Measurements from ENCODE around the gene CLK4. TPM values are rescaled to one million over a fixed set of nuclear protein-coding genes. Genes with fewer than 3 reads are reported as not detected.

Gene CLK4
- total RNA-seq (2021; fragmentation: NEBNext Ultra II Directional; extraction: Animal tissue kit (Norgen Biotek cat#: 25700)) (11.0 and 12.6 TPM in 2 replicates), polyA plus RNA-seq (2011; rRNA removed) (4.2 and 8.1 TPM in 2 replicates), polyA minus RNA-seq (2011; rRNA and poly(A)+ RNA removed) (17.7 and 27.7 TPM in 2 replicates)
- polyA plus RNA-seq (2011; cell fraction: cytosol; rRNA removed) = 9.4 TPM
- 9.1 TPM for polyA plus RNA-seq (2011; cell fraction: nucleus; rRNA removed)
- 9.2 to 18.8 TPM (median 11.7 TPM) in 4 replicates for polyA plus RNA-seq (2012, experiment 1 of 2)
- polyA plus RNA-seq (2012, experiment 2 of 2) = 0.52 TPM
- 10.7 TPM for polyA plus RNA-seq (2013, experiment 1 of 2)
- 9.1 TPM for polyA plus RNA-seq (2013, experiment 2 of 2)
- polyA minus RNA-seq (2011; cell fraction: cytosol; rRNA and poly(A)+ RNA removed) = 6.9 TPM
- polyA minus RNA-seq (2011; cell fraction: nucleus; rRNA and poly(A)+ RNA removed) = 47.4 TPM
- long read RNA-seq, experiment 1, partial matches to known transcripts = 2 of 5 reads
- long read RNA-seq, experiment 1, other reads (novel, unspliced or antisense) = 1 of 5 reads
- long read RNA-seq, experiment 2, partial matches to known transcripts = 5 of 10 reads
- long read RNA-seq, experiment 2, other reads (novel, unspliced or antisense) = 4 of 10 reads

DNA sequence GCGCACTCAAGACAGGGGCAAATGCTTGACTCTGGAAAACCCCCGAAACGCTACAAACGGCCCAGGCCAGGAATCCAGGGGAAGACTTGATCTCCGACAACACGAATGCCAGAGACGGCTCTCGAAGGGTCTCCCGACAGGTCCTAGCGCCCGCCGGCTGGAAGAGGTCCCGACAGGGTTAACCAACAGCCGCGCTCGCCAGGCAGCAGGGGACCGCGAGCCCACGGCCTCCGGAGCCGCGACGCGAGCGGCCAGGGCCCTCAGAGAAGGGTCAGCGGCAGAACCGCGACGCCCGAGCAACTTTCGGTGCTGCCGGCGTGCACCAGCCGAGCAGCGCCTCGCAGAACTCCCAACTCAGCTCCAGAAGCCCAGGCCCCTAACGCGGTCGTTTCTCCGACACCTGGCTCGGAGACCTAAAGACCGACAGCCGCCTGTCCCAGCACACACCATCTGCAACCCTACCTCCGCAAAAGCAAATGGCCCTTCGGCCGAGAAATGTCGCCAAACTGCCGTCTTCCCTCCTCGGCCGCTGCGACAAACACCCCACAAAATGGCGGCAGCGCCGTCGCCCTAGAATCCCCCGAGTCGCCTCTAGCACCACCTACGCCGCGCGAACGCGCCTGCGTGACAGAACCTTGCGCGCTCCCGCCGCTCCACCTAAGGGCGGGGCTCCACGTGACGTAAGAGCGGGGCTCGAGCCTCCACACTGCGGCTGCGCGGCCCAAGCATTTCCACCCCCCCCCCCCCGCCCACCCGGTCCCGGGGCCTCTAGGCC is at the start of gene CLK4:
Gene CLK4 (minus strand): TSS at position 567 of the 775 bp plus-strand sequence. CDS start 3,634 bp downstream, outside the sequence.
- Histone ChIP-seq H2AK5ac (ENCODE audit: low read depth, low read length) (no peak within 1 kb of the TSS), H4K8ac (ENCODE audit: extremely low read depth, insufficient read depth, low read length) (peak within 1 kb of the TSS; percentile 98; the same call in 1 of the 2 replicates), H3K79me1 (ENCODE audit: low read depth, low read length) (no peaks in the 10 kb centered on the region), H3K27ac (ENCODE audit: low read depth, low read length) (peak within 1 kb of the TSS; percentile 90), H3K79me2 (ENCODE audit: control insufficient read depth in 1 of 2, insufficient read depth in 2 of 2, low read length in 2 of 2) (peaks cover 0 to 44% of the 10 kb centered on the region in 2 experiments; a peak in 3 of 4 replicates), H2BK120ac (replicated peaks; ENCODE audit: low read depth, low read length) (peak within 1 kb of the TSS; percentile 4), H3K4me1 (replicated peaks in 1 of 4; ENCODE audit: control insufficient read depth in 3 of 4, insufficient read depth in 4 of 4, low read length in 3 of 4) (peaks cover 0 to 8% (median 4%) of the 10 kb centered on the region in 4 experiments; a peak in 3 of 7 replicates), H4K91ac (replicated peaks; ENCODE audit: insufficient read length, low read length) (peak within 1 kb of the TSS; percentile 45), H3K18ac (ENCODE audit: extremely low read depth, low read length) (peak within 1 kb of the TSS; percentile 93), H3K23ac (ENCODE audit: insufficient read length) (no peak within 1 kb of the TSS), H3K9me3 (ENCODE audit: insufficient read depth in 2 of 2, low read depth in 1 of 2, low read length in 1 of 2) (no peaks in the 10 kb centered on the region), H2BK15ac (ENCODE audit: low read length) (no peak within 1 kb of the TSS; the same call in 1 of the 2 replicates), H3K14ac (ENCODE audit: insufficient read length) (no peak within 1 kb of the TSS), H3K23me2 (ENCODE audit: low read depth, low read length) (peaks cover 7% of the 10 kb centered on the region), H4K5ac (ENCODE audit: insufficient read length, low read depth, low read length) (peak within 1 kb of the TSS; percentile 94), H3K4me3 (ENCODE audit: extremely low read depth in 1 of 4, insufficient read depth in 2 of 4, low read depth in 3 of 4, low read length in 4 of 4) (peak within 1 kb of the TSS; percentile 81 to 98 (median 93)), H2BK5ac (ENCODE audit: low read depth, low read length) (peak within 1 kb of the TSS; percentile 82), H4K20me1 (replicated peaks in 1 of 2; ENCODE audit: control insufficient read depth in 1 of 2, insufficient read depth in 2 of 2, low read length in 2 of 2) (peaks cover 0 to 3% of the 10 kb centered on the region in 2 experiments), H2AFZ (ENCODE audit: low read length) (peak within 1 kb of the TSS; percentile 93), H2BK20ac (ENCODE audit: low read length) (0 out of 2 replicates have a peak within 1 kb of the TSS, but pooled peaks have one; percentile 13), H3K4ac (replicated peaks; ENCODE audit: insufficient read length, low read depth, low read length) (peak within 1 kb of the TSS; percentile 61), H3K56ac (replicated peaks; ENCODE audit: insufficient read length, low read depth, low read length) (peak within 1 kb of the TSS; percentile 51), H3K27me3 (replicated peaks in 1 of 4; ENCODE audit: control insufficient read depth in 3 of 4, extremely low read depth in 1 of 4, insufficient read depth in 3 of 4, low read length in 3 of 4) (no peaks in the 10 kb centered on the region; a peak in 1 of 7 replicates), H3K4me2 (ENCODE audit: insufficient read depth in 1 of 2, low read depth in 2 of 2, low read length in 2 of 2) (peak within 1 kb of the TSS; percentile 80 to 89), H3K36me3 (ENCODE audit: control insufficient read depth in 2 of 4, insufficient read depth in 4 of 4, low read length in 3 of 4) (peaks cover 0 to 9% (median 3%) of the 10 kb centered on the region in 4 experiments; a peak in 5 of 8 replicates), H3K9ac (replicated peaks in 1 of 4; ENCODE audit: extremely low read depth in 1 of 4, low read depth in 3 of 4, low read length in 3 of 4) (peak within 1 kb of the TSS; percentile 88 to 96 (median 93)), H2BK12ac (ENCODE audit: low read depth, low read length) (peak within 1 kb of the TSS; percentile 78)
- POLR2A ChIA-PET (ENCODE audit: partially characterized antibody) = interaction anchor here (0.7 to 3.8 kb wide), 14 partner anchors 11 to 446 kb away, joined by 3 to 13 read pairs (median 3); partner anchors contain the start of genes COL23A1 and ZNF354A
- CTCF ChIA-PET (ENCODE audit: partially characterized antibody) = interaction anchor here (1.2 kb wide), 1 partner anchor 363 kb away, joined by 3 read pairs; no protein-coding TSS in a partner anchor
- FAIRE-seq (no peak), DNase-seq (ENCODE audit: low read depth in 1 of 2, low spot score in 2 of 2) (peak; percentile 84 to 97)
- WGBS, 2 experiments (ENCODE audit: extremely low coverage in 1 of 2, insufficient coverage in 1 of 2, insufficient read length in 1 of 2, insufficient replicate concordance in 2 of 2, low coverage in 1 of 2, low lambda C conversion rate in 2 of 2, missing lambda C conversion rate in 1 of 2) = 1% methylated on average over 47 of the region's 79 CpGs; no CpG with 5 or more reads in 1 of the 2 experiments
- TF ChIP-seq SAP30 (IDR thresholded peaks at IDR 0.05; ENCODE audit: insufficient read depth, insufficient replicate concordance, low read length) = no peak
- peak; percentile 57 for TF ChIP-seq USF2 (IDR thresholded peaks at IDR 0.05; ENCODE audit: low read length)
- no peak for TF ChIP-seq RNF2 (IDR thresholded peaks at IDR 0.05; ENCODE audit: borderline replicate concordance, low read depth, low read length, missing control alignments, poor library complexity, severe bottlenecking)
- peak; percentile 67; the same call in 1 of the 2 replicates for TF ChIP-seq ATF3 (IDR thresholded peaks at IDR 0.05; ENCODE audit: insufficient read depth, low read depth, low read length)
- TF ChIP-seq JUND (IDR thresholded peaks at IDR 0.05; ENCODE audit: low read length) = no peak

Measured in H1 (cell line).